Parathyroid adenoma (tissue), 2 donors: Measurements from ENCODE around the gene SRGAP3.

Experiments used
- H2AFZ ChIP-seq: fragments of 300-600 bp; sonication (generic); one replicate; pipeline ENCODE4 v1.7.0; 2017; ENCODE audit warnings: antibody characterized with exemption, mild to moderate bottlenecking
- H3K27ac ChIP-seq: fragments of 300-600 bp; sonication (generic); one replicate; pipeline ENCODE4 v1.7.0; 2017
- H3K27me3 ChIP-seq: fragments of 300-600 bp; sonication (generic); one replicate; pipeline ENCODE4 v1.7.0; 2017; ENCODE audit warnings: low read length; ENCODE audit not compliant: control insufficient read depth, insufficient read depth
- H3K36me3 ChIP-seq: fragments of 300-600 bp; sonication (generic); one replicate; pipeline ENCODE4 v1.7.0; 2017; ENCODE audit warnings: low read length; ENCODE audit not compliant: control insufficient read depth, insufficient read depth
- H3K4me1 ChIP-seq: fragments of 300-600 bp; sonication (generic); one replicate; pipeline ENCODE4 v1.7.0; 2017; ENCODE audit warnings: control low read depth
- H3K4me2 ChIP-seq: fragments of 300-600 bp; sonication (generic); one replicate; pipeline ENCODE4 v1.7.0; 2017; ENCODE audit warnings: low read length
- H3K4me3 ChIP-seq: fragments of 300-600 bp; sonication (generic); one replicate; pipeline ENCODE4 v1.7.0; 2017; ENCODE audit warnings: low read depth, low read length
- H3K79me2 ChIP-seq: fragments of 300-600 bp; sonication (generic); one replicate; pipeline ENCODE4 v1.7.0; 2017; ENCODE audit warnings: control low read depth
- H3K9ac ChIP-seq: fragments of 300-600 bp; sonication (generic); one replicate; pipeline ENCODE4 v1.7.0; 2017; ENCODE audit warnings: mild to moderate bottlenecking
- H3K9me3 ChIP-seq: fragments of 300-600 bp; sonication (generic); one replicate; pipeline ENCODE4 v1.7.0; 2017; ENCODE audit warnings: low read length; ENCODE audit not compliant: control insufficient read depth
- TF ChIP-seq, protein P1 (sequence below): fragments of 300-600 bp; sonication (generic); IDR thresholded peaks from one replicate; pipeline ENCODE4 v1.7.0; 2017; ENCODE audit warnings: antibody characterized with exemption, mild to moderate bottlenecking
- donor health status: primary hyperparathyroidism.

The SRGAP3 gene

DNA sequence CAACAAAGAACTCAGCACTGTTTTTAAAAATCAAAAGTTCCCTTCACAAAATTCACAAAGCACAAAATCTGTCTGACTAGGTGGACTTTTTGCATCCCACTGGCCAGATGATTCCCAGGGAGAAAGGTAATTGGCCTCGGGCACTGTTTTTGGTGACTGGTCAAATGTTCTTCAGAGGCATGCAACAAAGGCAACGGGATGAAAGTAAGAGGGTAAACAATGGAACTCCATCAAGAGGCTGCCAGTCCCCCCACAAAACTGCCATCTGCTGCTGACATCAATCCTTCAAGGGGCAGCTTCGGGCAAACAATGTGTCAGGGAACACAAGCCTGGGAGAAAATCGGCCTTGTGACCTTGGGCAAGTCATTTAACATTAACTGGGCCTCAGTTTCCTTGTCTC is 3.3 kb downstream of the SRGAP3 start:
- Histone ChIP-seq H3K4me3 (no peak overlapping the region), H3K27ac (no peak overlapping the region), H3K9me3 (no peaks in the 10 kb centered on the region), H3K4me1 (peaks cover 11% of the 10 kb centered on the region), H3K36me3 (no peaks in the 10 kb centered on the region), H3K27me3 (no peaks in the 10 kb centered on the region), H3K9ac (no peak overlapping the region), H3K79me2 (no peaks in the 10 kb centered on the region), H2AFZ (no peak overlapping the region), H3K4me2 (no peak overlapping the region)
- TF ChIP-seq, protein P1, sequence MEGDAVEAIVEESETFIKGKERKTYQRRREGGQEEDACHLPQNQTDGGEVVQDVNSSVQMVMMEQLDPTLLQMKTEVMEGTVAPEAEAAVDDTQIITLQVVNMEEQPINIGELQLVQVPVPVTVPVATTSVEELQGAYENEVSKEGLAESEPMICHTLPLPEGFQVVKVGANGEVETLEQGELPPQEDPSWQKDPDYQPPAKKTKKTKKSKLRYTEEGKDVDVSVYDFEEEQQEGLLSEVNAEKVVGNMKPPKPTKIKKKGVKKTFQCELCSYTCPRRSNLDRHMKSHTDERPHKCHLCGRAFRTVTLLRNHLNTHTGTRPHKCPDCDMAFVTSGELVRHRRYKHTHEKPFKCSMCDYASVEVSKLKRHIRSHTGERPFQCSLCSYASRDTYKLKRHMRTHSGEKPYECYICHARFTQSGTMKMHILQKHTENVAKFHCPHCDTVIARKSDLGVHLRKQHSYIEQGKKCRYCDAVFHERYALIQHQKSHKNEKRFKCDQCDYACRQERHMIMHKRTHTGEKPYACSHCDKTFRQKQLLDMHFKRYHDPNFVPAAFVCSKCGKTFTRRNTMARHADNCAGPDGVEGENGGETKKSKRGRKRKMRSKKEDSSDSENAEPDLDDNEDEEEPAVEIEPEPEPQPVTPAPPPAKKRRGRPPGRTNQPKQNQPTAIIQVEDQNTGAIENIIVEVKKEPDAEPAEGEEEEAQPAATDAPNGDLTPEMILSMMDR = no peak

DNA sequence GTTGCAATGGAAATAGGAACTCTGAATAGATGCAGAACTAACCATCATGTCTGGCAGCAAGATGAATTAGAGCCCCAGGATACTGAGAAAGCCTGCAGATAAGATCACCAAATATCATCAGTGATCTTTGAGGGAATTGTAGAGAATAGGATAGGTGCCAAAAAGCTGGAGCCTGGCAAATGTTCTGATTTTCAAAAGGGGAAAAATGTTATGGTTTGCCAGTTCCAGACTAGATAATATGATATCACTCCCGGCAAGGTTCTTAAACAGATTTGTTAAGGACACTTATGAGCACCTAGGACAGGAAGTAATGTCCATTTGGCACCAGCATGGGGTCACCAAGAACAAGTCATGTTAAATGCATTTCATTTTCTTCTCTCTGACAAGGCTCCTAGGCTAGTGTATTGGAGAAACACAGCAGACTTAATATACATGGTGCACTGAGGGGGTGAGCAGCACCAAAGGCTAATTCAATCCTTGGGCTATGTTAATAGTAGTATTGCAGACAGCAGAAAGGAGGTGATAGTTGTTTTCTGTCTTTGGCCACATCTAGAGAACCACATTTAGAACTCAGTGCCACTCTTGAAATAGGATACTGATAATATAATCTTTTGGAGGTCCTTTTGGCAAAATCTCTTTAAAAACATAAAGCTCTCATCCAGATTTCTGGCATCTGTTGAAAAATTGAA is 4.8 kb downstream of the SRGAP3 start:
- no peaks in the 10 kb centered on the region for H3K36me3 ChIP-seq
- no peaks in the 10 kb centered on the region for H3K79me2 ChIP-seq
- H3K4me3 ChIP-seq = no peak overlapping the region
- H2AFZ ChIP-seq = no peak overlapping the region
- no peak overlapping the region for H3K27ac ChIP-seq
- H3K4me1 ChIP-seq = peaks cover 5% of the 10 kb centered on the region
- TF ChIP-seq, protein P1 = no peak
- no peak overlapping the region for H3K9ac ChIP-seq
- no peak overlapping the region for H3K4me2 ChIP-seq
- no peaks in the 10 kb centered on the region for H3K9me3 ChIP-seq
- H3K27me3 ChIP-seq = no peaks in the 10 kb centered on the region

DNA sequence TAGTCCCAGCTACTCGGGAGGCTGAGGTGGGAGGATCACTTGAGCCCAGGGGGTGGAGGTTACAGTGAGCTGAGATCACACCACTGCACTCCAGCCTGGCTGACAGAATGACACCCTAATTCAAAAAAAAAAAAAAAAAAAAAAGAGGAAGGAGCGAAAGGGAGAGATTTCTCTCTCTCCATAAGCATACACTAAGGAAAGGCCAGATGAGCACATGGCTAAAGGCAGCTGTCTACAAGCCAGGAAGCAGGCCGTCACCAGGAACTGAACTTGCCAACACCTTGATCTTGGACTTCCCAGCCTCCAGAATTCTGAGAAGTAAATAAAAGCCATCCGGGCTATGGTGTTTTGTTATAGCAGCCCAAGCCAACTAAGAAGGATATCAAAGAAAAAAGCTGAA is 7.5 kb downstream of the SRGAP3 start:
- no peak overlapping the region for H3K4me2 ChIP-seq
- H3K4me3 ChIP-seq = no peak overlapping the region
- no peaks in the 10 kb centered on the region for H3K79me2 ChIP-seq
- H3K27ac ChIP-seq = no peak overlapping the region
- peaks cover 5% of the 10 kb centered on the region for H3K4me1 ChIP-seq
- TF ChIP-seq, protein P1 = no peak
- H3K36me3 ChIP-seq = no peaks in the 10 kb centered on the region
- no peak overlapping the region for H2AFZ ChIP-seq
- H3K27me3 ChIP-seq = no peaks in the 10 kb centered on the region
- no peak overlapping the region for H3K9ac ChIP-seq
- H3K9me3 ChIP-seq = no peaks in the 10 kb centered on the region

DNA sequence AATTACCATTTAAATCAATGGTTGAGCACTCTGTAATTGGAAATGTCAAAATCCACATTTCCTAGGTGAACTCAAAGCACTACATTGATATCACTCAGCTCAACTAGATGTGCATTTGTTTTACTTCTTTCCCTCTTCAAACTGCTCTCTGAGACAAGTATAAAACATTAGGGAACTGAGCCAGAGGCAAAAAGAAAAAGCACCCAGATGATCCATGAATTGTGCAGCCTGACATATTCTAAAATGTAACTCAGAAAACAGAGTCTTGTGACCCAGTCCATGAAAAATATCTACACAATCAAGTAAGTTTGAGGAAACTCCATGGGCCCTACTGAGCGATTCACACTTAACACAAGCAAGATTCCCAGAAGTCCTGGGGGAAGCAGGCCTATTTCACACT is 9.8 kb downstream of the SRGAP3 start:
- TF ChIP-seq, protein P1 = no peak
- Histone ChIP-seq H3K27me3 (no peaks in the 10 kb centered on the region), H3K27ac (no peak overlapping the region), H3K4me1 (peaks cover 4% of the 10 kb centered on the region), H3K4me2 (no peak overlapping the region), H3K79me2 (no peaks in the 10 kb centered on the region), H2AFZ (no peak overlapping the region), H3K9ac (no peak overlapping the region), H3K36me3 (no peaks in the 10 kb centered on the region), H3K4me3 (no peak overlapping the region), H3K9me3 (no peaks in the 10 kb centered on the region)

DNA sequence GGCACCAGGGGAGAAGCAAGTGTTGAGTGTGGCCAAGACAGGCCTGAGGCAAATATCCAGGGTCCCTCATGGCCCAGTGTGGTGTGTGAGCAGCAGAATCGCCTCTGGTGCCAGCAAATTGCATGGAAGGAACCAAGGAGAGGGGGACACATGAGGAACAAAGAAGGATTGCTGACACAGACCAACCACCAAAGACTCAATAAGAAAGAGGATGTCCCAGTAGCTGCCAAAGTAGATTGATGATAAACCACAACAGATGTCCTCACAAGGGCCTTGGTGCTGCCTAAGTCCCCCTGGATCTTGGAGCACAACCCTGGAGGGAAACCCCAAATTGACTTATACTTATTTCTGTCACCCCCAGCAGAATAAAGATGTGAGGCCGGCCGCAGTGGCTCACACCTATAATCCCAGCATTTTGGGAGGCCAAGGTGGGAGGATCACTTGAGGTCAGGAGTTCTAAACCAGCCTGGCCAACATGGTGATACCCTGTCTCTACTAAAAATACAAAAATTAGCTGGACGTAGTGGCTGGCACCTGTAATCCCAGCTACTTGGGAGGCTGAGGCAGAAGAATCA is 10.6 kb downstream of the SRGAP3 start:
- no peaks in the 10 kb centered on the region for H3K27me3 ChIP-seq
- H3K4me2 ChIP-seq = no peak overlapping the region
- no peaks in the 10 kb centered on the region for H3K9me3 ChIP-seq
- no peak overlapping the region for H2AFZ ChIP-seq
- H3K79me2 ChIP-seq = no peaks in the 10 kb centered on the region
- no peaks in the 10 kb centered on the region for H3K4me1 ChIP-seq
- no peak overlapping the region for H3K9ac ChIP-seq
- H3K36me3 ChIP-seq = no peaks in the 10 kb centered on the region
- H3K27ac ChIP-seq = no peak overlapping the region
- H3K4me3 ChIP-seq = no peak overlapping the region
- TF ChIP-seq, protein P1 = no peak
